Measurements from ENCODE around the gene MAPKAP1.

DNA sequence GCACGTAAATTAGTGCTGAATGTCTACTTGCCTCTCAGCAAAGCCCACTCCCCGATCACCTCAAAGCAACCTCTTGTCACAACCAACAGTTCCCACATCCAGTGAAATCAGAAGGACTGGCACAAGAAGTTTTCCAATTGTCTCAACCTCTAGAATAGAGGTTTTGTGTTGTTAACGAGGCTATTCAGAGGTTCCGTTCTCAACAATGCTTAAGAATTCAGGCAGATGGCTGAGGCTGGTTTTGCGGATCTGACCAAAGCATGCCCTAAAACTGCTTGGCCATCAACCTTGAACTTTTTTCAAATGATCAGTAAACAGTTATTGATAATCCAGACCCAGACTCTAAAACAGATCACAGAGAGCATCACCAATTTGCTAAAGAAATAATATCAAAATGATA, 52.9 kb downstream of the MAPKAP1 start:
- TF ChIP-seq, protein P1, sequence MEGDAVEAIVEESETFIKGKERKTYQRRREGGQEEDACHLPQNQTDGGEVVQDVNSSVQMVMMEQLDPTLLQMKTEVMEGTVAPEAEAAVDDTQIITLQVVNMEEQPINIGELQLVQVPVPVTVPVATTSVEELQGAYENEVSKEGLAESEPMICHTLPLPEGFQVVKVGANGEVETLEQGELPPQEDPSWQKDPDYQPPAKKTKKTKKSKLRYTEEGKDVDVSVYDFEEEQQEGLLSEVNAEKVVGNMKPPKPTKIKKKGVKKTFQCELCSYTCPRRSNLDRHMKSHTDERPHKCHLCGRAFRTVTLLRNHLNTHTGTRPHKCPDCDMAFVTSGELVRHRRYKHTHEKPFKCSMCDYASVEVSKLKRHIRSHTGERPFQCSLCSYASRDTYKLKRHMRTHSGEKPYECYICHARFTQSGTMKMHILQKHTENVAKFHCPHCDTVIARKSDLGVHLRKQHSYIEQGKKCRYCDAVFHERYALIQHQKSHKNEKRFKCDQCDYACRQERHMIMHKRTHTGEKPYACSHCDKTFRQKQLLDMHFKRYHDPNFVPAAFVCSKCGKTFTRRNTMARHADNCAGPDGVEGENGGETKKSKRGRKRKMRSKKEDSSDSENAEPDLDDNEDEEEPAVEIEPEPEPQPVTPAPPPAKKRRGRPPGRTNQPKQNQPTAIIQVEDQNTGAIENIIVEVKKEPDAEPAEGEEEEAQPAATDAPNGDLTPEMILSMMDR (conservative IDR thresholded peaks at IDR 0.05 in 1 of 2, IDR thresholded peaks at IDR 0.05 in 1 of 2; ENCODE audit: extremely low read depth in 1 of 2, insufficient read depth in 1 of 2, low read depth in 1 of 2, low read length in 2 of 2): no peak
- TF ChIP-seq EZH2 (IDR thresholded peaks at IDR 0.05; ENCODE audit: borderline replicate concordance, low read length): no peak

All from mammary epithelial cell (primary cell).